Trophoblast cell (in vitro differentiated cells and primary cell): Measurements from ENCODE around the gene TMEM107.
A peak's percentile ranks its signal among the peaks of the same experiment; 100 is the strongest.

Source experiments
- DNase-seq, 2 donors: peaks; one replicate each; pipeline ENCODE4 v3.0.0-alpha.2; 2016
- H2AFZ ChIP-seq: 2 replicates; pipeline ENCODE4 v1.6.1; 2013; ENCODE audit warnings: low read length, moderate library complexity, mild to moderate bottlenecking; ENCODE audit not compliant: insufficient read depth, poor library complexity
- H2AK5ac ChIP-seq: 2 replicates; pipeline ENCODE4 v1.6.1; 2013; ENCODE audit warnings: mild to moderate bottlenecking, low read length
- H2BK120ac ChIP-seq: 2 replicates; pipeline ENCODE4 v1.6.1; 2013; ENCODE audit warnings: low read length, mild to moderate bottlenecking, moderate library complexity; ENCODE audit not compliant: insufficient read depth, poor library complexity
- H2BK12ac ChIP-seq: 2 replicates; pipeline ENCODE4 v1.6.1; 2013; ENCODE audit warnings: mild to moderate bottlenecking, low read length, moderate library complexity
- H2BK5ac ChIP-seq: 2 replicates; pipeline ENCODE4 v1.6.1; 2013; ENCODE audit warnings: low read length, low read depth, moderate library complexity, mild to moderate bottlenecking; ENCODE audit not compliant: poor library complexity
- H3K14ac ChIP-seq: 2 replicates; pipeline ENCODE4 v1.6.1; 2013; ENCODE audit warnings: mild to moderate bottlenecking, low read length
- H3K18ac ChIP-seq: 2 replicates; pipeline ENCODE4 v1.6.1; 2013; ENCODE audit warnings: mild to moderate bottlenecking, low read length
- H3K23ac ChIP-seq: 2 replicates; pipeline ENCODE4 v1.6.1; 2013; ENCODE audit warnings: low read length
- H3K27ac ChIP-seq: 2 replicates; pipeline ENCODE4 v1.5.1; 2013; ENCODE audit warnings: low read depth, mild to moderate bottlenecking, inconsistent platforms, low read length, moderate library complexity
- H3K27me3 ChIP-seq: 2 replicates; pipeline ENCODE4 v1.6.1; 2013; ENCODE audit warnings: inconsistent platforms, mild to moderate bottlenecking, low read length, moderate library complexity; ENCODE audit not compliant: insufficient read depth
- H3K36me3 ChIP-seq, 2 experiments: 1 replicate in 1 of 2; 2 replicates in 1 of 2; pipeline ENCODE4 v1.6.1; 2013; ENCODE audit warnings: low read length in 2 of 2, mild to moderate bottlenecking in 2 of 2, moderate library complexity in 1 of 2; ENCODE audit not compliant: insufficient read depth in 2 of 2, control insufficient read depth in 1 of 2
- H3K4ac ChIP-seq: 2 replicates; pipeline ENCODE4 v1.6.1; 2013; ENCODE audit warnings: low read depth, mild to moderate bottlenecking, low read length, moderate library complexity
- H3K4me1 ChIP-seq, 2 experiments: 1 replicate in 1 of 2; 2 replicates in 1 of 2; pipeline ENCODE4 v1.6.1; 2013; ENCODE audit warnings: low read length in 2 of 2, mild to moderate bottlenecking in 2 of 2, moderate library complexity in 1 of 2; ENCODE audit not compliant: insufficient read depth in 2 of 2, control insufficient read depth in 1 of 2
- H3K4me2 ChIP-seq: 2 replicates; pipeline ENCODE4 v1.6.1; 2013; ENCODE audit warnings: inconsistent platforms, mild to moderate bottlenecking, low read length, moderate library complexity
- H3K4me3 ChIP-seq: 2 replicates; pipeline ENCODE4 v1.5.1; 2013; ENCODE audit warnings: mild to moderate bottlenecking, low read depth, low read length, inconsistent platforms
- H3K79me1 ChIP-seq: one replicate; pipeline ENCODE4 v1.6.1; 2013; ENCODE audit warnings: low read length
- H3K79me2 ChIP-seq: 2 replicates; pipeline ENCODE4 v1.6.1; 2013; ENCODE audit warnings: low read length, mild to moderate bottlenecking; ENCODE audit not compliant: control insufficient read depth, insufficient read depth, poor library complexity
- H3K9ac ChIP-seq: 2 replicates; pipeline ENCODE4 v1.6.1; 2013; ENCODE audit warnings: mild to moderate bottlenecking, low read length
- H3K9me3 ChIP-seq: 2 replicates; pipeline ENCODE4 v1.6.1; 2013; ENCODE audit warnings: low read depth, mild to moderate bottlenecking, control low read depth, inconsistent platforms, low read length; ENCODE audit not compliant: insufficient read depth
- H4K12ac ChIP-seq: 2 replicates; pipeline ENCODE4 v1.6.1; 2013; ENCODE audit warnings: low read depth, mild to moderate bottlenecking, low read length, moderate library complexity
- H4K8ac ChIP-seq: 2 replicates; pipeline ENCODE4 v1.6.1; 2013; ENCODE audit warnings: low read depth, mild to moderate bottlenecking, low read length, moderate library complexity
- H4K91ac ChIP-seq: one replicate; pipeline ENCODE4 v1.6.1; 2013; ENCODE audit warnings: low read depth, mild to moderate bottlenecking, low read length, moderate library complexity
- WGBS: extraction: QIAGEN DNeasy Blood & Tissue Kit; methylation state at CpG from one replicate; pipeline ENCODE4 v1.1.7; 2013; ENCODE audit warnings: missing lambda C conversion rate; ENCODE audit not compliant: insufficient read length, insufficient coverage; ENCODE audit errors: extremely low coverage; 5-methylcytosine and 5-hydroxymethylcytosine counted together

Gene TMEM107

DNA sequence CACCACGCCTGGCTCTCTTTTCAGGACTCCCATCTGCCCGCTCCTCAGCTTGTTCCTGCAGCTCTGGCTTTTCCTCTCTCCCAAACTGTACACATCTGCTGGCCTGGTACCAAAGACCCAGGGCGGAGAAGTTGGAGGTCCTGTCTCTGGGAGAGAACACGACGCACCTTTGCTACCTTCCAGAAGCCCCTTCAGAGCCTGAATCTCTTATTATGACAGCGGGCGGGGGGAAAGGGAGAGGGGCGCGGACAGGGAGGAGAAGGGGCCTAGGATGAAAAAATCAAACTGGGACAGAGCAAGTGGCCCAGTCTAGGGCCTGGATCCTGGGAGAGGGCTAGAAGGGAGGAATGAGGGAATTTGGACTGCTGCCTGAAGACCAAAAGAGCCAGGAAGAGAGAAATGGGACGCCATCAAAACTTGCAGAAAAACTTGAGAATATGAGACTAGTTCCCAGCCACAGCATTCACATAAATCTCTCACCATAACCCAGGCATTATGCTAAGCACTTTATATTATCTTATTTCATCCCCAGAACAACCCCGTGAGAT, 21.5 kb downstream of the TMEM107 start:
- no peak for DNase-seq
- Histone ChIP-seq H4K12ac (no peak overlapping the region), H3K4me2 (peak overlapping the region; percentile 73), H3K4ac (no peak overlapping the region), H2AK5ac (no peak overlapping the region), H4K91ac (peak overlapping the region; percentile 67), H3K79me2 (peaks cover 2% of the 10 kb centered on the region), H2BK120ac (no peak overlapping the region), H3K9ac (no peak overlapping the region), H2BK12ac (peak overlapping the region; percentile 59), H3K27ac (no peak overlapping the region), H3K14ac (peak overlapping the region; percentile 14), H3K9me3 (no peaks in the 10 kb centered on the region), H4K8ac (peak overlapping the region; percentile 64), H3K27me3 (no peaks in the 10 kb centered on the region), H3K23ac (no peak overlapping the region), H3K79me1 (peaks cover 13% of the 10 kb centered on the region), H3K4me1 (peaks cover 22 to 32% of the 10 kb centered on the region in 2 experiments), H3K4me3 (peak overlapping the region; percentile 55), H3K18ac (peak overlapping the region; percentile 26), H3K36me3 (peaks cover 10 to 14% of the 10 kb centered on the region in 2 experiments), H2BK5ac (peak overlapping the region; percentile 8), H2AFZ (no peak overlapping the region)
- WGBS, result no CpG with 5 or more reads among the region's 11 CpGs

DNA sequence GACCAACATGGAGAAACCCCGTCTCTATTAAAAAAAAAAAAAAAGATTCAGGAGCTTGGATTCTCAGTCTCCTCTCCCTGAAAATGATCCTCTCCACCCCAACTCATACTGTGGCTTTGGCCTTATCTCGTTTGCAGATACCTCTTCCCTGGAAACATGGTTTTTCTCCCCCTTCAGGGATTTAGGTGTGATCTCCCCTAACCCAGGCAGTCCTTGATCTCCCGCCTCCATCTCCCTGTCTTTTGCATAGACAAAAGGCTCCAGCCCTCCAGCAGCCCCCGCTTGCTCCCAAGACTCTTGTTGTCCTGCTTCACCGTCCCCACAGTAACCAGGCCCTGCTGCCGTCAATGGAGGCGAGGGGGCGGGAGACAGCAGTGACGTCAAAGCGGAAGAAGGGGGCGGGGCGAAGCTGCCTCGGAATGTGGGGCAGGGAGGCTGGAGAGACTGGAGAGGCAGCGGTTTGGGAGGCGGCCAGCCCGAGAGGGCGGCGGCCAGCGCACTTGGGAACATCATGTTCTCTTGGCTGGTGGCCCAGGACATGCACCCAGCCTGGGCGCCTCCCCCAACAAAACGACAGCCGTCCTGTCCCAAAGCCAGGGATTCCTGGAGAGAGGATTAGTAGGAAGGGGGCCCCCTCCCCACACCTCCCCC, 22.1 kb downstream of the TMEM107 start:
- WGBS, result no CpG with 5 or more reads among the region's 22 CpGs
- peak; percentile 81 to 91 for DNase-seq
- Histone ChIP-seq H3K27me3 (no peaks in the 10 kb centered on the region), H2BK12ac (peak overlapping the region; percentile 59), H4K12ac (peak overlapping the region; percentile 39), H2AFZ (peak overlapping the region; percentile 54), H3K18ac (peak overlapping the region; percentile 33), H3K4me1 (peaks cover 22 to 32% of the 10 kb centered on the region in 2 experiments), H2AK5ac (peak overlapping the region; percentile 32), H2BK120ac (peak overlapping the region; percentile 48), H3K4me2 (peak overlapping the region; percentile 73), H4K91ac (peak overlapping the region; percentile 67), H2BK5ac (peak overlapping the region; percentile 8), H3K79me2 (peaks cover 2% of the 10 kb centered on the region), H3K9me3 (no peaks in the 10 kb centered on the region), H3K4ac (peak overlapping the region; percentile 30), H3K4me3 (peak overlapping the region; percentile 55), H3K36me3 (peaks cover 10 to 15% of the 10 kb centered on the region in 2 experiments), H3K14ac (peak overlapping the region; percentile 49), H3K79me1 (peaks cover 13% of the 10 kb centered on the region), H3K27ac (peak overlapping the region; percentile 35), H3K9ac (peak overlapping the region; percentile 6), H3K23ac (no peak overlapping the region), H4K8ac (peak overlapping the region; percentile 93)

DNA sequence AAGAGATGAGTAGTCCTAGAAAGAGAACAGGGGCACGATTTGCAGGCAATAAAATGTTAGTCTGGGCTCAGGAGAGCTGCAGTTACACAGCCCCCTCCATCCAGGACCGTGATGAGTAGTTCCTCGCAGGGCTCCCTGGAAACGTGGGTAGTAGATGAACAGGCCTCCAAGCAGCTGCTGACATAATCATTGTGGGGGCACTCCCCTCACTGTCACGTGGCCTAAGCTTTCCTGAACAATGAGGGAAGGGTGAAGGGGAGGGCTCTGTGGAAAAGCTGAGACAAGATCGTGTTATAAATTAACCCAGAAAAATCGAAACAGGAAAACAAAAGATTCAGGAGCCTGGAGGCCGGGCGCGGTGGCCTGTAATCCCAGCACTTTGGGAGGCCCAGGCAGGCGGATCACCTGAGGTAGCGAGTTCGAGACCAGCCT, 22.6 kb downstream of the TMEM107 start:
- no peak overlapping the region for H3K27ac ChIP-seq
- H3K23ac ChIP-seq, result no peak overlapping the region
- no peak overlapping the region for H4K91ac ChIP-seq
- H2BK5ac ChIP-seq, result no peak overlapping the region
- peaks cover 2% of the 10 kb centered on the region for H3K79me2 ChIP-seq
- no peak overlapping the region for H4K8ac ChIP-seq
- H3K18ac ChIP-seq, result no peak overlapping the region
- no peaks in the 10 kb centered on the region for H3K9me3 ChIP-seq
- H3K4me3 ChIP-seq, result no peak overlapping the region
- no peak overlapping the region for H2AK5ac ChIP-seq
- peak in 1 of 2 donors; percentile 49 for DNase-seq
- no peak overlapping the region for H2BK12ac ChIP-seq
- H3K79me1 ChIP-seq, result peaks cover 13% of the 10 kb centered on the region
- WGBS, result no CpG with 5 or more reads among the region's 13 CpGs
- peaks cover 13 to 17% of the 10 kb centered on the region in 2 experiments for H3K36me3 ChIP-seq
- no peaks in the 10 kb centered on the region for H3K27me3 ChIP-seq
- H3K4me1 ChIP-seq, result peaks cover 22 to 32% of the 10 kb centered on the region in 2 experiments
- H3K4ac ChIP-seq, result no peak overlapping the region
- no peak overlapping the region for H3K4me2 ChIP-seq
- H3K9ac ChIP-seq, result no peak overlapping the region
- no peak overlapping the region for H2AFZ ChIP-seq
- H2BK120ac ChIP-seq, result no peak overlapping the region
- H3K14ac ChIP-seq, result no peak overlapping the region
- no peak overlapping the region for H4K12ac ChIP-seq

DNA sequence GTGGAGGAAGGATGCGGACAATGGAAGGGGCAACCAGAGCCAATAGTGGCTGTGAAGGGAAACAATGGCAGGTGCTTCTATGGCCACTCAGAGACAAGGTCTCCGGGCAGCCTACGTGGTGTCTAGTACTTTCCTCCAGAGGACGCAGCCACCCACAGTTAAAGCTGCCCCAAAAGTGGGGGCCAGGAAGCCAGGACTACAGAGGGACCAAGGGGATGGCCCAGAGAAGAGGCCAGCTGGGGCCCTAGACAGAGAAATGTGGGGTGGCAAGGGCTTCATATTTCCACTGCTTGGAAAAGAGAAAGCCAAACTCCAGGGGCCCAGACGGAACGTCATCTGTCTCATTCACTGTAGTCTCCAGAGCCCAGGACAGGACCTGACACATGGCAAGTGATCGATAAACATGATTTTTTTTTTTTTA, 23.1 kb downstream of the TMEM107 start:
- H2AFZ ChIP-seq, result no peak overlapping the region
- no peak for DNase-seq
- no CpG with 5 or more reads among the region's 7 CpGs for WGBS

More for the DNA sequence above, 23.1 kb downstream of the TMEM107 start:
- peaks cover 22 to 32% of the 10 kb centered on the region in 2 experiments for H3K4me1 ChIP-seq
- no peak overlapping the region for H2BK5ac ChIP-seq
- H3K27ac ChIP-seq, result no peak overlapping the region
- H2AK5ac ChIP-seq, result no peak overlapping the region
- H3K36me3 ChIP-seq, result peaks cover 18 to 20% of the 10 kb centered on the region in 2 experiments
- no peak overlapping the region for H4K91ac ChIP-seq
- peaks cover 13% of the 10 kb centered on the region for H3K79me1 ChIP-seq
- H3K4me3 ChIP-seq, result no peak overlapping the region
- no peak overlapping the region for H3K9ac ChIP-seq
- H3K9me3 ChIP-seq, result no peaks in the 10 kb centered on the region
- no peak overlapping the region for H3K18ac ChIP-seq
- H4K12ac ChIP-seq, result no peak overlapping the region
- H3K79me2 ChIP-seq, result peaks cover 2% of the 10 kb centered on the region
- no peak overlapping the region for H2BK12ac ChIP-seq
- H3K4me2 ChIP-seq, result no peak overlapping the region
- no peaks in the 10 kb centered on the region for H3K27me3 ChIP-seq
- no peak overlapping the region for H3K4ac ChIP-seq
- H2BK120ac ChIP-seq, result no peak overlapping the region
- H4K8ac ChIP-seq, result no peak overlapping the region
- no peak overlapping the region for H3K23ac ChIP-seq
- H3K14ac ChIP-seq, result no peak overlapping the region
